Tibial nerve (tissue), 4 donors: Measurements from ENCODE around the gene DMXL2. TPM values are rescaled to one million over a fixed set of nuclear protein-coding genes. Genes with fewer than 3 reads are reported as not detected.
A peak's percentile ranks its signal among the peaks of the same experiment; 100 is the strongest.

Experiments used
- DNase-seq, 2 donors: peaks; one replicate each; pipeline ENCODE4 v3.0.0-alpha.2; 2019; ENCODE audit warnings: low spot score in 2 of 2
- H3K27ac ChIP-seq, 4 donors: fragments of 200-600 bp; sonication (generic) in 3 of 4; one replicate each; pipeline ENCODE4 v1.5.1; 2017 to 2019; ENCODE audit warnings: mild to moderate bottlenecking in 1 of 4
- H3K27me3 ChIP-seq, 2 donors: fragments of 200-600 bp; sonication (generic) in 1 of 2; one replicate each; pipeline versions ENCODE4 v1.5.1 to v1.6.0; 2017 to 2019
- H3K36me3 ChIP-seq, 3 donors: fragments of 200-600 bp; sonication (generic); one replicate each; pipeline ENCODE4 v1.5.1; 2018 to 2019
- H3K4me1 ChIP-seq, 4 donors: fragments of 200-600 bp; sonication (generic) in 3 of 4; one replicate each; pipeline ENCODE4 v1.5.1; 2017 to 2019
- H3K4me3 ChIP-seq, 4 donors: fragments of 200-600 bp; sonication (generic) in 3 of 4; one replicate each; pipeline ENCODE4 v1.5.1; 2017 to 2019; ENCODE audit warnings: mild to moderate bottlenecking in 1 of 4, moderate library complexity in 1 of 4
- H3K9me3 ChIP-seq, 4 donors: fragments of 200-600 bp; sonication (generic) in 3 of 4; one replicate each; pipeline ENCODE4 v1.5.1; 2017 to 2019
- CTCF ChIP-seq, 5 experiments: fragments of 200-600 bp in 3 of 5; fragments of 450-650 bp in 2 of 5; sonication (generic) in 3 of 5; IDR thresholded peaks; one replicate each; pipeline ENCODE4 v1.5.1; 2016 to 2019; ENCODE audit warnings: antibody characterized with exemption in 5 of 5, mild to moderate bottlenecking in 3 of 5, moderate library complexity in 2 of 5
- EP300 ChIP-seq, 2 donors: sonication (generic); formaldehyde crosslinking; IDR thresholded peaks; one replicate each; pipeline ENCODE4 v1.6.1; 2017; ENCODE audit warnings: antibody characterized with exemption in 2 of 2, mild to moderate bottlenecking in 1 of 2
- POLR2A ChIP-seq, 2 donors: fragments of 450-650 bp; IDR thresholded peaks; one replicate each; pipeline ENCODE4 v1.6.1; 2017; ENCODE audit warnings: antibody characterized with exemption in 2 of 2, mild to moderate bottlenecking in 2 of 2, moderate library complexity in 2 of 2
- WGBS, 2 donors: methylation state at CpG; one replicate each; pipeline ENCODE4 v1.1.5; 2018; 5-methylcytosine and 5-hydroxymethylcytosine counted together
- total RNA-seq, 4 donors: library from RNA; depleted of rRNA; stranded (reverse); fragments of >200 nt; gene quantifications; one replicate each; pipeline ENCODE4 v1.1.0, GENCODE V29; 2016

Gene DMXL2
- total RNA-seq, 4 donors from 2014 or later = 43.7 to 49.6 (median 47.0) TPM

GRCh38 chr15:51414256-51414860, 208.2 kb downstream of the DMXL2 start:
- no peak for DNase-seq
- Histone ChIP-seq H3K9me3 (no peaks in the 10 kb centered on the region), H3K27ac (no peak overlapping the region), H3K4me1 (no peaks in the 10 kb centered on the region), H3K4me3 (no peak overlapping the region), H3K36me3 (peaks cover 0 to 4% (median 0%) of the 10 kb centered on the region in 3 donors), H3K27me3 (no peaks in the 10 kb centered on the region)
- 84 to 92% methylated on average over 4 of the region's 4 CpGs for WGBS, 2 donors
- TF ChIP-seq POLR2A (IDR thresholded peaks at IDR 0.05) = no peak
- TF ChIP-seq CTCF (IDR thresholded peaks at IDR 0.05) = no peak

GRCh38 chr15:51405693-51406523, 216.7 kb downstream of the DMXL2 start:
- Histone ChIP-seq H3K4me3 (no peak overlapping the region), H3K27me3 (no peaks in the 10 kb centered on the region), H3K27ac (no peak overlapping the region), H3K4me1 (peaks cover 0 to 4% (median 0%) of the 10 kb centered on the region in 4 donors), H3K36me3 (no peaks in the 10 kb centered on the region), H3K9me3 (no peaks in the 10 kb centered on the region)
- no peak for DNase-seq
- TF ChIP-seq POLR2A (IDR thresholded peaks at IDR 0.05) = no peak
- TF ChIP-seq CTCF (IDR thresholded peaks at IDR 0.05) = no peak
- no peak for TF ChIP-seq EP300 (IDR thresholded peaks at IDR 0.05)
- WGBS, 2 donors = 67 to 74% methylated on average over 11 of the region's 11 CpGs

GRCh38 chr15:51403946-51404695, 218.4 kb downstream of the DMXL2 start:
- TF ChIP-seq POLR2A (IDR thresholded peaks at IDR 0.05) = no peak
- TF ChIP-seq EP300 (IDR thresholded peaks at IDR 0.05) = no peak
- TF ChIP-seq CTCF (IDR thresholded peaks at IDR 0.05) = no peak
- Histone ChIP-seq H3K27me3 (no peaks in the 10 kb centered on the region), H3K4me1 (peaks cover 0 to 4% (median 0%) of the 10 kb centered on the region in 4 donors), H3K4me3 (no peak overlapping the region), H3K9me3 (no peaks in the 10 kb centered on the region), H3K36me3 (peaks cover 0 to 7% (median 0%) of the 10 kb centered on the region in 3 donors), H3K27ac (no peak overlapping the region)
- no peak for DNase-seq
- 83 to 91% methylated on average over 9 of the region's 9 CpGs for WGBS, 2 donors

GRCh38 chr15:51403072-51403878, 219.3 kb downstream of the DMXL2 start:
- Histone ChIP-seq H3K27ac (no peak overlapping the region), H3K36me3 (peaks cover 0 to 7% (median 0%) of the 10 kb centered on the region in 3 donors), H3K9me3 (no peaks in the 10 kb centered on the region), H3K27me3 (no peaks in the 10 kb centered on the region), H3K4me1 (peaks cover 0 to 4% (median 0%) of the 10 kb centered on the region in 4 donors), H3K4me3 (no peak overlapping the region)
- TF ChIP-seq POLR2A (IDR thresholded peaks at IDR 0.05) (no peak), CTCF (IDR thresholded peaks at IDR 0.05) (peak; percentile 30 to 53 (median 43))
- WGBS, 2 donors = 61 to 63% methylated on average over 8 of the region's 8 CpGs
- DNase-seq = no peak
